WERI-Rb-1 (cell line): ENCODE measurements around the gene MOCS1.

Experiments used
- DNase-seq: peaks from one replicate; pipeline ENCODE4 v3.0.0-alpha.2; 2020
- H3K27ac ChIP-seq: fragments of 250-450 bp; sonication (Bioruptor Pico); 2 replicates; pipeline ENCODE4 v1.5.1; 2020; ENCODE audit warnings: mild to moderate bottlenecking, moderate library complexity
- H3K27me3 ChIP-seq: fragments of 250-450 bp; sonication (Bioruptor Pico); 2 replicates; pipeline ENCODE4 v1.5.1; 2021; ENCODE audit warnings: mild to moderate bottlenecking, low read depth, moderate library complexity; ENCODE audit not compliant: insufficient read depth, severe bottlenecking
- H3K36me3 ChIP-seq: fragments of 250-450 bp; sonication (Bioruptor Pico); 2 replicates; pipeline ENCODE4 v1.5.1; 2020; ENCODE audit warnings: mild to moderate bottlenecking, moderate library complexity
- H3K4me3 ChIP-seq: 2 replicates; pipeline ENCODE4 v1.5.1; 2011; ENCODE audit warnings: low read depth, mild to moderate bottlenecking, control low read depth, low read length
- H3K9me3 ChIP-seq: fragments of 250-450 bp; sonication (Bioruptor Pico); 2 replicates; pipeline ENCODE4 v1.5.1; 2021; ENCODE audit warnings: mild to moderate bottlenecking, moderate library complexity; ENCODE audit not compliant: severe bottlenecking
- CTCF ChIP-seq: IDR thresholded peaks from 2 replicates; pipeline ENCODE4 v1.5.1; 2011; ENCODE audit warnings: low read depth, mild to moderate bottlenecking, control low read depth, inconsistent platforms, low read length

Gene MOCS1

GRCh38 chr6:39937686-39938333 is 3.5 kb upstream of the MOCS1 start:
- no peak for DNase-seq
- Histone ChIP-seq H3K4me3 (no peak overlapping the region), H3K36me3 (no peaks in the 10 kb centered on the region), H3K9me3 (no peaks in the 10 kb centered on the region), H3K27ac (no peak overlapping the region), H3K27me3 (no peaks in the 10 kb centered on the region)
- TF ChIP-seq CTCF, result no peak

GRCh38 chr6:39936857-39937256 is 2.6 kb upstream of the MOCS1 start:
- Histone ChIP-seq H3K27me3 (no peaks in the 10 kb centered on the region), H3K36me3 (no peaks in the 10 kb centered on the region), H3K4me3 (no peak overlapping the region), H3K9me3 (no peaks in the 10 kb centered on the region), H3K27ac (no peak overlapping the region)
- no peak for TF ChIP-seq CTCF
- no peak for DNase-seq

GRCh38 chr6:39935241-39935640 is 979 bp upstream of the MOCS1 start:
- Histone ChIP-seq H3K27me3 (no peaks in the 10 kb centered on the region), H3K27ac (no peak overlapping the region), H3K9me3 (no peaks in the 10 kb centered on the region), H3K4me3 (no peak overlapping the region), H3K36me3 (no peaks in the 10 kb centered on the region)
- TF ChIP-seq CTCF, result no peak
- DNase-seq, result no peak

- Histone ChIP-seq H3K27me3 (no peaks in the 10 kb centered on the region), H3K27ac (peak overlapping the region; percentile 30; the same call in 1 of the 2 replicates), H3K4me3 (peak overlapping the region; percentile 63), H3K36me3 (no peaks in the 10 kb centered on the region), H3K9me3 (no peaks in the 10 kb centered on the region)
- no peak for TF ChIP-seq CTCF
- no peak for DNase-seq
Measured at GRCh38 chr6:39933669-39934130, 562 bp downstream of the MOCS1 start.

- DNase-seq, result peak; percentile 93
- no peak for TF ChIP-seq CTCF
- peak overlapping the region; percentile 57 for H3K27ac ChIP-seq
- no peak overlapping the region for H3K4me3 ChIP-seq
- H3K27me3 ChIP-seq, result no peaks in the 10 kb centered on the region
- H3K36me3 ChIP-seq, result no peaks in the 10 kb centered on the region
- no peaks in the 10 kb centered on the region for H3K9me3 ChIP-seq
Measured at GRCh38 chr6:39932386-39932910, 1.8 kb downstream of the MOCS1 start.

GRCh38 chr6:39931607-39932006 is 2.7 kb downstream of the MOCS1 start:
- TF ChIP-seq CTCF, result no peak
- Histone ChIP-seq H3K27ac (peak overlapping the region; percentile 57), H3K36me3 (no peaks in the 10 kb centered on the region; the same call in 1 of the 2 replicates), H3K4me3 (no peak overlapping the region), H3K9me3 (no peaks in the 10 kb centered on the region), H3K27me3 (no peaks in the 10 kb centered on the region)
- DNase-seq, result peak; percentile 53
